NCI-H748 (cell line): Measurements from ENCODE around the gene SH3BGRL2.
"Not testable (repeated sequence)": the region's sequence is repeated elsewhere in the genome, so short reads cannot be mapped to it uniquely, and the experiment has no call there.

Experiments
- DNase-seq: peaks from one replicate; lab custom pipeline; 2025; ENCODE audit not compliant: unreplicated experiment; lab: John Stamatoyannopoulos, UW

SH3BGRL2 gene

DNA sequence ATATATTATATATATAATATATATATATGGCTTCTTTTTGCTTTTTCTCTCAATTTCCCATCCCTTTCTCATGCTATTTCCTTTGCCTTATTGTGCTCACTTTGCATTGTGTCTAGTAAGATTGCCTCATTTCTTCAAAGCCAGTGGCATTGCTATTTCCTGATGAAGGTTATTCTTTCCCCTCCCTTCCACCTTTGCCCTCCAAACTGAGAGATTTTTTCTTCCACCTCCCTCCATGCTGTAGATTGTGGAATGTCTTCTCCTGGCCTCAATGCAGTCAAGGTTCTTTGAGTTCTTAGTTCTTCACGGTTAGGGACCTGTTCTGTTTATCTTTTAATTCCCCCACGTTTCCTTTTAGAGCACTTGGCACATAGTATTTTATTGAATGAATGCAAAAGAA is 17.2 kb downstream of the SH3BGRL2 start:
- DNase-seq = no peak

DNA sequence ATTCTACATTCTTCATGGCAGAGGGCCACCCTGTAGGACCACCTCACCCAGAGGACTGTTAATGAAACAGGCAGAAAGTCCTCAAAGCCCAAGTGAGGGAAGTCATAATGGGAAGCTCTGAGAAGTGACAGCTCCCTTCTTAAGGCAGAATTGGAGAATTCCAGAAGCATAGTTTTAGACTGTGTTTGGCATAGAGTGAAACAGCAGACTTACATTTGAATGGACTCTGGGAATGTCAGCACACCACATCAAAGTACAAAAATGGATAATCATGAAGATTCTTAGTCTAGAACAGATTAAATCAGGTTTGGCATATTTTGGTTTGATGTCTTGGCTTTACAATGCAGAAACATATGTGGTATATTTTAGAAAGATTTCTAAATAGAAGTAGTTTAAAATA is 17.9 kb downstream of the SH3BGRL2 start:
- no peak for DNase-seq

DNA sequence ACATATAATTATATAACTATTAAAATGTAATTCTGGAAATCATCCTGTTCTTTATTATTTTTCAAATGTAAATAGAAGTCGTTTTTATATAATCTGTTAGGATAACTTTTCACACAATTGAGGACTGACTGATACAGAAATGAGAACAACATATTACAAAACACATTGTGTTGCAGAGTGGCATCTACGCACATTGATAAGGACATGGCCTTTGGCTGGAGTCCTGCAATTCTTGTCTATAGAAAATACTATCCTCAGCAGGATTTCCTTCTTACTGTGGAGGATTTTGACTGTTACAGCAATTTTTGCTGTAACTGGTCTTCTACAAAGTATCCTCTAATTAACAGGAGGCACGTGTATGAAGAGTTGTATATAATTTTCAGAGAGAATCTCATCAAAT is 19.8 kb downstream of the SH3BGRL2 start:
- DNase-seq = no peak

DNA sequence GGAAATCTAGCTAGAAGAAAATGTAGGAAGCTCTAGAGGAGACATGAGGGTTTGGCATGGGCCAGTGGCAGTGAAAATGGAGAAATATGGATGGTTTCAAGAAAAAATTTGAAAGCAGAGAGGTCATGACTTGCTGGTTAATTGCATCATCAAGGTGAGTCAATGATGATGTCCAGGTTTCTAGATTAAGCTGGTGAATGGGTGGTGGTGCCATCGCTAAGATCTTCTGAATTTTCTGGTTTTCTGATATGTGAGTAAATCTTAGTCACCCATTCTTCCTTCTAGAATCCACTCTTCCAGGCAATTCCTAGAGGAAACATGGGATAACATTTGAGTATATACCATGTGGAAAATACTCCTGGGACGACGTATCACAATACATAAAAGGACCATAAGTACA is 25.0 kb downstream of the SH3BGRL2 start:
- no peak for DNase-seq

DNA sequence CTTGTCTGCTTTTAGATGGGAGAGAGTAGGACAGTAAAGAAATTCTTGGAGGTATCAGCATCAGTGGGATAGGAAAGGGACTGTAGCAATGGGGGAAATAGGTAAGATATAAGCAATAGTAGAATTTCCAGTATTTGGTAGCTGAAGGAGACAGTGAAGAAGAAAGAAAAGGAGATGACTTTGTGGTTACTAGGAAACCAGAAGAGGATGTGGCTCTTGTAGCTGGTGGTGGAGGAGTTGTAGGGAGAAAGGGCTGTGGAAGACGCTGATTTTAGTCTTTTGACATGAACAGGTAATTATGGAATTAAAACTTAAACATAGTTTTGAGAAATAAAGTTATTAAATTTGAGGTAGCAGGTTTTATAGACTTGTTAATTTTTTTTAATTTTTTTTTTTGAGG is 26.1 kb downstream of the SH3BGRL2 start:
- DNase-seq = no peak

DNA sequence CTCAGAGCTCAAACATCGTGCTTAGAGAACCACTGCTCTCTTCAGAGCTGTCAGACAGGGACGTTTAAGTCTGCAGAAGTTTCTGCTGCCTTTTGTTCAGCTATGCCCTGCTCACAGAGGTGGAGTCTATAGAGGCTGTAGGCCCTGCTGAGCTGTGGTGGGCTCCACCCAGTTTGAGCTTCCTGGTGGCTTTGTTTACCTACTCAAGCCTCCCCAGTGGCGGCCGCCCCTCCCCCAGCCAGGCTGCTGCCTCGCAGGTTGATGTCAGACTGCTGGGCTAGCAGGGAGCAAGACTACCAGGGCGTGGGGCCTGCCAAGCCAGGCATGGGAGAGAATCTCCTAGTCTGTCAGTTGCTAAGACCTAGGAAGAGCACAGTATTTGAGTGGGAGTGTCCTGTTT is 32.5 kb downstream of the SH3BGRL2 start:
- DNase-seq = peak; percentile 72

DNA sequence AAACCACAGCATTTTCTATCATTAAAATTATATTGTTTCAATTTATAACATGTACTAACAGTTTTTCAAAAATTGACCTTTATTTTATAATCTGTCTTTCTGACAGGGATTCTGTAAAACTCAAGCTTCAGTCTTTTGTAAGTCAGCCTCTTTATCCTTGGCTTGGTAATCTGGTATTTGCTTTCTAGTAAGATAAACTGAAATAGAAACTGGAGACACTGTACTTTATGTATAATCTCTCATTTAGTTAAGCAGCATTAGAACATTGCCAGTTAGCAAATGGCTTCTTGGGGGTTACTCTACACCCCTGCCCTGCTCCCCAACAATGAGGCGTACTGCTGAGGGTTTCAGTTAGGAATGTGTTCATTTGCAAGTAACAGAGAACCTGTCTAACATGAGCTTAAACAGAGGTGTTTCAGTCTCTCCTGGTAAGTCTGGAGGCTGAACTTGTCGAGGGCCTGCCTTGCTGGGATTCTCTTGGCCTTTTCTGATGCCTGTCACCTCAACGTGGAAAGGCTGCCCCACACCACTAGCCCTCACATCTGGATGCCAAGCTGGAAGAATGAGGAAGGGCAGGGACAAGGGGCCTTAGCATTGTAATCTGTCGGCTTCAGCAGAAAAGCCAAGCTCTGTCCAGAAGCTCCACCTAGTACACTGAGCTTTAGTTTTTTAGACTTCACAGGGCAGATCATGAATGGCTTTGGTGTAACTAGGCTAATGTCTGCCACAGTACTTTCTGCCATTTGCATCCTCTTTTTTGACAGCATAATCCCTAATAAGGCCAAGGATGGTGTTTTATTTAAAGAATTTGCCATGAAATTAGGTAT is 34.8 kb downstream of the SH3BGRL2 start:
- DNase-seq = no peak

DNA sequence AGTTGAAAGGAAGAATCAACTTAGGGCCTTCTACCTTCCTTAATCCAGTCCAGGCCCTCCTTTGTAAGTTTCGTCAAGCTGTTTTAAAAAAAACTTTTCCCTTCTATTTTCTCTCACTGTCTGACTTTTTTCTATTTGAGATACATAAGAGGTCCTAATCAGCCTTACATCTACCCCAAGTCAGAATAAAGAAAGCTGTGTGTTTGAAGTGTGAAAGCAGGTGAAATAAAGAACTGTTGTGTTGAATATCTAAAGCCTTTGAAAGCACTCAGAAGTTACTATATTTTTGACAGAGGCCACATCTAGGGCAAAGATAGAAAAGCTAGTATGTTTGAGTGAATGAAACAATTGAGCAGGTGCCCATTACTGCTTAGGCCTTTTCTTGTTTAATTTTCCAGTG is 35.5 kb downstream of the SH3BGRL2 start:
- no peak for DNase-seq

DNA sequence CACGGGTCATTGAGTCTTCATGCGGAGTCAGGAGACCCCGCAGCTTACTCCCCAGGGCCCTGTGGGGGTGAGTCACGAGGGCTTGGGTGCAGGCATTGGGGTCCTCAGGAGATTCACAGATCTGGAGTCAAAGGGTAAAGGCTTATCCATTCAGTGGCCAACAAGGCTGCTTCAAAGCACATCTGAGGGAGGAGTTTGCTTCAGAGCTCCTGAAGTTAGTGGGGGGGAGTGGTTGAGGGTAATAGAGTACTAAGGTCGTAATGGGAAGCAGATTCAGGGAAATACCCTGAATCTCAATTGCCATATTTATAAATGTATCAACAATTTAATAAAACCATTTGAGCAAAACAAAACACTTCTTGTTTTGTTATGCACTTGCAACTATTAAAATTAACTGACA is 37.3 kb downstream of the SH3BGRL2 start:
- no peak for DNase-seq

DNA sequence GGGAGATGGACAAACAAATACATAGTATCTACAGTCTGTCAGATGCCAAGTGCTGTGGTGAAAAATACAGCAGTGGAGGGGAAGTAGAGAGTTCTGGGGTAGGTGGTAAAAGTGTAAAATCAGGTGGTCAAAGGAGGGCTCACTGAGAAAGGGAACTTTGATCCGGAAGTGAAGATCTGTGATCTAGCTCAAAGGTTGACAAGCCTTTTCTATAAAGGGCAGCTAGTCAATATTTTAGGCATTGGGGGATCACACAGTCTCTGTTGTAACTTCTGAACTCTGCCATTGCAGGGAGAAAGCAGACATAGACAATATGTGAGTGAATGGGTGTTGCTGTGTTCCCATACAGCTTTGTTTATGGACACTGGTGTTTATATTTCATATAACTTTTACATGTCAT is 38.6 kb downstream of the SH3BGRL2 start:
- no peak for DNase-seq

DNA sequence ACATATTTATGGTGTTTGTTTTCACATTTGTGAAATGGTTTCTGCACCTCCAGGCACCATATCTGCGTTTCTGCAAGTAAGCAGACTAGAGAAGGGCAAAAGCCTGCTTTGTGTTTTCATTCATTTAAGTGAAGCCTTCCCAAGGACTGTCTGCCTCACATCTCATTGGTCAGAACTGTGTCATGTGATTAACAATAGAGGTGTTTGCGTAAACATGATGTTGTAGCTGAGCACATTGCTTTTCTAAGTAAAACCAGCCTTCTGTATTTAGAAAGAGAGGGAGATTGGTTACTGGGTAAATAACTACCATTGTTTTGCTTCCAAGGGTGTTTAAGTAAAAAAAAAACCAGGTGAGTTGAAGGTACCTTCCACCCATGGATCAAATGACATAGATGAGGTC is 39.7 kb downstream of the SH3BGRL2 start:
- peak; percentile 89 for DNase-seq

DNA sequence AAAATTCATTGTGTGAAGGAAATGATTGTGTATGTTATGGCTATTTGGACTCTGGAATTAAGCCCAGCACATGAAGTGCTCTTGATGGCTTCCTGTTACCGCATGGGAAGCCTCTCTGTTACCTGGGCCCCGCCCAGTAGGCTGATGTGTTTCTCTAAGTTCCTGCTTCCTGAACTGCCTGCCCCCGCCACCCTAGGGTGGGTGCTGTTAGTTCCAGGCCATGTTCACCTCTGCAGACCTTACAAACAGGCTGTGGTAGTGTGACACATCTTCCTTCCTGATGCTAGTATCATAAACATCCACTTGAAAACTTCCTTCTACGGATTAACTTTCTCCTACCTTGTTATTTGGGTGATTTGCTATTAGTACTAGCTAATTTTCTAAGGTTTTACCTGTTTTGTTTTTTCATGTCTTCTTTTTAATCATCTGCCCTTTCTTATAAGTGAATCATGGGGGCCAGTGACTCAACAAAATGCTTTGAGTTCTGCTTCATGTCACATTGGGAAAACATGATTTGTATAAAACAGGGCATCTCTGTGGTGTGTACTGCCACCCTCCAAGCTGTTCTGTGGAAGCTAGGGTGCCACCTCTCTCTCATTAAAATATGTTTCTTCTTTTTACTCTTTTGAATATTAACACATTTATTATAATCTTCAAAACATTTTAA is 40.6 kb downstream of the SH3BGRL2 start:
- DNase-seq = peak; percentile 79

DNA sequence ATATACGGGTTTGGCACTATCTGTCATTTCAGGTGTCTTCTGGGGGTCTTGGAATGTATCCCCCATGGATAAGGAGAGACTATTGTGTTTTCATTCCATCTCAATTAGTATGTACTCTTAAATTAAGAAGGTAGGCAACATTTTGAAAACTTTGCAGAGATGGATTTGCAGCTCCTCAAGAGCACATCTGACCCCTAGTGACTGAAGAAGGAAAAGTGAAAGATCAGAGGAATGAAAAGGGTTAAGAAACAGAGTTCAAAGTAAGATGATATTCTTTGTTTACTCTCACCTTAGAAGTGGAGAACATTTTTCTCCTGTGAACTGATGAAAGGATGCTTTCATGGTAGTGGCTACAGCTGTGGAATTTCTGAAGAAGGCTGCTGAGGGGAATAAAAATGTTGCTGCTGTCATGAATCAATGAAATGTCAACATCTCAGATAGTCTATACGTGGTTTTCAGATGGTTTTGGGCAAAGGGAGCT is 41.5 kb downstream of the SH3BGRL2 start:
- peak; percentile 30 for DNase-seq

DNA sequence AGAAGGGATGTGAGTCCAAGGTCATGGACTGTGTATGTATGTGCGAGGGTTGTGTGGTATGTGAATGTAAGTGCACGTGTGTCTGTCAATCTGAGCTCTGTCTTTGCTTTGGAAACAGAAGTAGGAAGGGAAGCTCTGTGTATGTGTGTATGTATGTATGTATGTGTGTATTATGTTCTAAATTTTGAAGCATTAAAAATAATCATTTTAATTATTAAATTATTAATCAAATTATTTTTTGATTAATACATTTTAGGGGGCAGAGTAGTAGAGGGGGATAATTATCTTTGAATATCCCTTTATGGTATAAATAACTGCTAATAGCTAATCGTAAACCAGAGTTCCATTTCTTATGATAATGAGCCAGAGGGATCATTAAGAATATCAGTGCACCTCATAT is 42.8 kb downstream of the SH3BGRL2 start:
- no peak for DNase-seq

DNA sequence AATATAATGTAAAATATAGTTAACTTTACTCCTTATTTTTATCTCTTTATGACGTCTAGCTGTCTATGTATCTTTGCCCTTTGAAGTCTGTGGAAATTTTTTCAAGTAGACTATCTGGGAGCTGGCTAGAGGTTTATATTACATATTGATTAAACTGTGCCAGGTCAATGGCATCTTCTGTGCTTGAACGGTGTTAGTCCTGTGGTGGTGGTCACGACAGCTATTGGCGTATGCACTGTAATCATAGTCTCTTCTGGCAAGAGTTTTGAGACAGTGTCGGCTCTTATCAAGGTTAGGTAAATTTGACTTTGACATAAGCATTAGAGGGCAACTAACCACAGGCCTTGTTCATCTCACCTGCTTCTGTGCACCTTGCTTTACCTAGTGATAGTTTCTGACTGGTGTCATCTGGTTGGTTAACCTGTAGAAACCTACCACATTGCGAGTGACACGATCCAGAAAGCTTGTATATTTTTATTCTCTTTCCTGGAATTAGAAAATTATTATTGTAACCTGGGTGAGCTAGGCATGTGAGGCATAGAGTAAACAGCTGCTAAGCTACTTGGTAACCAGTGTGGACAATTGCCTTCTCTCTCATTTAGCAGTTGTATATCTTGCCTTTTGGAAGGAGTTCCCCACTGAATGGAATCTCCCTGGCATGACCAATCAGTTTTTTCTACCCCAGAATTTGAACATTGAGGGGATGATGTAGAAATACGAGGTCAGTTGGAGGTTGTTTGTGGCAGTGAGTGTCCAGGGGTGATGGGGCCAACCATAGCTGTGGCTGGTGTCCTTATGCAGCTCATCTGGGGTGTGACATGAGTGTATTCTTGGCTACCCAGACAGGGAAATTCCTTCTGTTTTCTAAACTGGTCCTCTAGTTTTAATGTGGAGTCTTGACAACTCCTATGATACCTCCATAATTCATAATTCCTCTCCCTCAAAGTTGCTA is 45.9 kb downstream of the SH3BGRL2 start:
- no peak for DNase-seq

DNA sequence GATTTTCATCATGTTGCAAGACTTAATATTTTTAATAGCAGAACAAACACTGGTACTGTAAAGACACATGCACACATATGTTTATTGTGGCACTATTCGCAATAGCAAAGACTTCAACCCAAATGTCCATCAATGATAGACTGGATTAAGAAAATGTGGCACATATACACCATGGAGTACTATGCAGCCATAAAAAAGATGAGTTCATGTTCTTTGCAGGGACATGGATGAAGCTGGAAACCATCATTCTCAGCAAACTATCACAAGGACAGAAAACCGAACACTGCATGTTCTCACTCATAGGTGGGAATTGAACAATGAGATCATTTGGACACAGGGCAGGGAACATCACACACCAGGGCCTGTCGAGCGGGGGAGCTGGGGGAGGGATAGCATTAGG is 51.6 kb downstream of the SH3BGRL2 start:
- DNase-seq = not testable (repeated sequence)

DNA sequence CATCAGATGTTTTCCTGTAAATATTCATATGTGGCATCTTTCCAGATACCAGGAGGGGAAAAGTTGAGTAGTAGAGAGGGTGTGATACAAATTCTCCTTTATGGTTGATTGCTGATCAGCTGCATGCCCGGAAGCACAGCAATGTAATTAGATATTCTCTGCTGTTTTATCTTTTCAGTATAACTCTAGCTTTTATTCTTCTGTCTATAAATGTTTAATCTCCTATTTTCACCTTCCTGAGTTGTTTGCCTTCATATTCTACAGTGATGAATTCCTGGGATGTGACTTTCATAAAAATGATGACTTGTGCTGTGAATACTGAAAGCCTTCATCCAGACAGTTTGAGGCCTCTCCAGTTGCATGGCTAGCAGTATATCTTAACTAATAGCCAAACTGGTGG is 53.7 kb downstream of the SH3BGRL2 start:
- no peak for DNase-seq

DNA sequence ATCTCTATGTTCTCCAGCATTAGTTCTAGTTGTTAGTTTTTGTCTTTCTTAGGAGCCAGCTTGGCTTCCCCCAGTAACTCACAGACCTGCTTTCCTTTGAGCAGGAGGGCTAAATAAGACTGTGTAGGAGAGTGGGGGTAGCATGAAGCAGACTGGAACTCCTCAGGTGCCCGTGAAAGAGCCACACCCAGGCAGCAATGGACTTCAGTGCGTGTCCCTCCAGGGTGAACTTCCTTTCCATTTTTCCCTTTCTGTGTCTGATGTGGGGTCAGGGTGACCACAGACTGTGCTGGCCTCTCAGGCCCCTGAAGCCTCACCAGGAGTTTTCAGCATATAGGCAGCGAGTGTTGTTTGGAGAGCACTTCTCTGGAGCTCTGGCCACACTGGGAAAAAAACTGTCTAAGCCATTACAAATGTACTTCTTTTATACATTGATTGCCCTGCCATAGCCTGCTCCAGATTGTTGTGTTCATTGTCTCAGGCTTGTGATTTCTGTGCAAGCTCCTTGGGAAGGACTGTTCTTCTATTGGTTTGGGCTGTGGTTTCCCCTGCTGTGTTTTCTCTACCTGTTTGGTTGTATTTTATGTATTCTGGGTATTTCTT is 55.7 kb downstream of the SH3BGRL2 start:
- DNase-seq = no peak

DNA sequence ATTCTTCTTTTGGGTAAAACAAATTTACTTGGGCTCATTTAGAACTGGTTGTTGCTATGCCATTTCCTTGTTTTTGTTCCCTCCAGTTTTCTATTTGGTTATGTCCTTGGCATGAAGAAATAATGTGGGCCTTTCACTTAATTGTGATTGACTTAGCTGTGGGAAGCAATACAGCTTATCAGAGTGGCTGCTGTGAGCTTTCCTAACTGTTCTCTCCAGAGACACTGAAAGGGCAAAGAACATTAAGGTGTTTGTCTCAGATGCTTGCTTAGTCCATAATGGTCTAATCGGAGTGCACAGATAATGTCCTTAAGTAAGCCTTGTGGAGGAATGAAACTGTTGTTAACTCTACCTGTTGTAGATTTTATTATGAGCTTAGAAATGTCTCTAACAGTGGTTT is 56.6 kb downstream of the SH3BGRL2 start:
- DNase-seq = peak; percentile 75

DNA sequence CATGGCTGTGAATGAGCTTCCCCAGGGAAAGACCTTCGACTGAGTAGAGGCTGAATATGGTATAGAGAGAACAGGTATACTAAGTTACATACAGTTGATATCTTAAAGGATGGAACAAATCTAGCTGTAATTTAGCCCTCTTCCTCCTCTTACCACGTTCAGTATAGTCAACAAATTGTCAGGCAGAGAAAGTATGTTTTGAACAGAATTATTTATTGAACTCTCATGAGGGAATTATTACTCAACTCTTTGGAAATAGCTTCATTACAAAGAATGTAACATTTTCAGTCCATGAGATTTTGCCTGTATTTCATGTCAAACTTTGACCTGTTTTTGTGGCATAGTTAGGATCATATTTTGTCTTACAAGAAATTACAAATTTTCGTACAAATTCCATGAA is 63.0 kb downstream of the SH3BGRL2 start:
- no peak for DNase-seq
